Measurements from ENCODE around the gene DCDC1.

DCDC1 gene

DNA sequence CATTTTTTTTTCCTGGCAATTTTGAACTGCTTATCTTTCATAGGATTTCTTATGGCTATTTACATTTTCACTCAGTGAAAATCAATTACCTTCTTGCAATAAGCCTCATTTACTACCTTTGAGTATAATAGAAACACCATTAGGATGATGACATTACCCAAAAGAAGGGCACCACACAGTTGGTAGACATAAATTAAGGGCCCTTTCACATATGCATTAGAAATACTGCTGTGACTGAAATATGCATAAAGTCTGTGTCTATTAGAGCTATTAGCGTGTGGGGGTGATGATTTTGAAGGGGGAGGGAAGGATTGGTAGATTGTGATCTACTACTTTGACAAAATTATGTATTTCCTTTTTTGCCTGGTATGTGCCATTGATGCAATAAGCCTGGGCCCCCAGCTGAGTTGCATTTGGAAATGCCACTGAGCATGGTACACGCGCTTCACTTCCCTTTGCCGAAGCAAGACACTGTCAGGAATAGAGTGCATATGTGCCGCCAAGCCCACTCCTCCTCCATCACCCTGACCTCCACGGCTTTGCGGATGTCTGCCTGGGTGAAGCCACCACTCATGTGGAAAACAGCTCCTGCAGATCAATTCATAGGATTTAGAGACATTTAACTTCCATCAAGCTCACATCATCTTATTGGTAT, 339.3 kb downstream of the DCDC1 start:
- Histone ChIP-seq H2AFZ (ENCODE audit: low read depth, low read length) (no peak overlapping the region), H3K9me3 (ENCODE audit: low read length) (no peaks in the 10 kb centered on the region), H3K4me1 (ENCODE audit: insufficient read depth, low read length) (no peaks in the 10 kb centered on the region), H3K27me3 (ENCODE audit: insufficient read depth, low read length) (no peaks in the 10 kb centered on the region), H3K4me3 (ENCODE audit: low read length) (no peak overlapping the region), H3K36me3 (ENCODE audit: insufficient read depth, low read length) (no peaks in the 10 kb centered on the region)

DNA sequence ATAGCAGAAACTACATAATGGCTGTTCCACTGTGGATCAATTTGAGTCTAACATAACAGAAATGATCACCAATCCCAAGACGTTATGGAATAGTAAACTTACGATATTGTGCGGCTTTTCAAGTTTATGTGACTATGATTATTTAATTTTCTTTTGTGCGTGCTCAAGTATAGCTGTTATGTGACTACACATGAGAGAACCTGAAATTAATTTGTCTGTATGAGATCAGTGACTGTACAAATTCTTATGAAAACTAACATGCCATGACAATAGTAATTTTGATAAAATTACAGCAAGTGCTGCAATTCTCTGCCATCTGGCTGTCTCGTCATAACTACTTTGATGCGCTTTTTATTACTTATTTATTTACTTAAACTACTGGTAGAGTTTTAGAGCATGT, 343.2 kb downstream of the DCDC1 start:
- Histone ChIP-seq H3K36me3 (ENCODE audit: insufficient read depth, low read length) (no peaks in the 10 kb centered on the region), H3K27me3 (ENCODE audit: insufficient read depth, low read length) (no peaks in the 10 kb centered on the region), H3K9me3 (ENCODE audit: low read length) (no peaks in the 10 kb centered on the region), H2AFZ (ENCODE audit: low read depth, low read length) (no peak overlapping the region), H3K4me3 (ENCODE audit: low read length) (no peak overlapping the region), H3K4me1 (ENCODE audit: insufficient read depth, low read length) (no peaks in the 10 kb centered on the region)

- Histone ChIP-seq H3K27me3 (ENCODE audit: insufficient read depth, low read length) (no peaks in the 10 kb centered on the region), H3K9me3 (ENCODE audit: low read length) (no peaks in the 10 kb centered on the region), H3K4me1 (ENCODE audit: insufficient read depth, low read length) (no peaks in the 10 kb centered on the region), H2AFZ (ENCODE audit: low read depth, low read length) (no peak overlapping the region), H3K36me3 (ENCODE audit: insufficient read depth, low read length) (no peaks in the 10 kb centered on the region), H3K4me3 (ENCODE audit: low read length) (no peak overlapping the region)
Observed at GRCh38 chr11:31022080-31022479, 347.5 kb downstream of the DCDC1 start.

- Histone ChIP-seq H2AFZ (ENCODE audit: low read depth, low read length) (no peak overlapping the region), H3K4me3 (ENCODE audit: low read length) (no peak overlapping the region), H3K36me3 (ENCODE audit: insufficient read depth, low read length) (no peaks in the 10 kb centered on the region), H3K27me3 (ENCODE audit: insufficient read depth, low read length) (no peaks in the 10 kb centered on the region), H3K9me3 (ENCODE audit: low read length) (no peaks in the 10 kb centered on the region), H3K4me1 (ENCODE audit: insufficient read depth, low read length) (no peaks in the 10 kb centered on the region)
Observed at GRCh38 chr11:31019786-31020185, 349.8 kb downstream of the DCDC1 start.

GRCh38 chr11:31005202-31005601, 364.3 kb downstream of the DCDC1 start:
- no peaks in the 10 kb centered on the region for H3K9me3 ChIP-seq (ENCODE audit: low read length)
- no peak overlapping the region for H3K4me3 ChIP-seq (ENCODE audit: low read length)
- H3K27me3 ChIP-seq (ENCODE audit: insufficient read depth, low read length) = no peaks in the 10 kb centered on the region

DNA sequence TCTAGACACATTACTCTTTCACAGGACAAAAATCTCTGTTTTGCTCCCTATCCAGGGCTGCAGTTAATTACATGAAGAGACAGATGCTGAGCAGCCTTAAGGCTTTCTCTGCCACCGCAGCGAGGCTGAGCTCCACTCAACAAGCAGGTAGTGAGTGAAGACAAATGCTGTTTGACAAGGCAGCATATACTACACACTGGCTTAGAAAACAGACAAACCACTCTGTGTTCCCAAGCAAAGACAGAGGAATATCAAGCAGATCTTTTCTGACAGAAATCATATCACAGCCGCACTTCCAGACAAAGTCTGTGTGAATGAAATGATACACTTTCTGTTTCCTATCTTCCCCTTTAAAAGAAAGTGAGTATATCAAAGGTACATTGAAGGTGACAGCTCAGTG, 368.1 kb downstream of the DCDC1 start:
- H3K9me3 ChIP-seq (ENCODE audit: low read length) = no peaks in the 10 kb centered on the region
- H3K36me3 ChIP-seq (ENCODE audit: insufficient read depth, low read length) = no peaks in the 10 kb centered on the region
- no peak overlapping the region for H2AFZ ChIP-seq (ENCODE audit: low read depth, low read length)
- no peaks in the 10 kb centered on the region for H3K27me3 ChIP-seq (ENCODE audit: insufficient read depth, low read length)
- peaks cover 5% of the 10 kb centered on the region for H3K4me1 ChIP-seq (ENCODE audit: insufficient read depth, low read length)
- no peak overlapping the region for H3K4me3 ChIP-seq (ENCODE audit: low read length)

More at GRCh38 chr11:31005202-31005601, 364.3 kb downstream of the DCDC1 start:
- peaks cover 4% of the 10 kb centered on the region for H3K4me1 ChIP-seq (ENCODE audit: insufficient read depth, low read length)
- no peaks in the 10 kb centered on the region for H3K36me3 ChIP-seq (ENCODE audit: insufficient read depth, low read length)
- H2AFZ ChIP-seq (ENCODE audit: low read depth, low read length) = no peak overlapping the region

- H3K36me3 ChIP-seq (ENCODE audit: insufficient read depth, low read length) = no peaks in the 10 kb centered on the region
- no peak overlapping the region for H3K4me3 ChIP-seq (ENCODE audit: low read length)
Observed at GRCh38 chr11:31000381-31000780, 369.2 kb downstream of the DCDC1 start.

DNA sequence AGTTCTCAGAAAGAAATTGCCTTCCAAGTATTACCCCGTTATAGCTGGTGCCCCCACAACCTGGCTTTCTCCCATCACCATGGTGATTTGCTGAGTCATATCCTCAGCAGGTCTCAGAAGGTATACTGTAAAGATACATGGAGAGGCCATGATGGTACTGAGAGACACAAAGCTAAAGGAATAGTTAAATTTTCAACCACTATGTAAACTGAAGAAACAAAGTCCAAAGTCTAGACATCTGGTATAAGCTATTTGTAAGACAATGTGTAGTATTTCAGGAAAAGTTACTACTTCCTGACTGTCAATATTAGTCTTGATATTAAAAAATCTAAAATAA, 377.1 kb downstream of the DCDC1 start:
- no peaks in the 10 kb centered on the region for H3K4me1 ChIP-seq (ENCODE audit: insufficient read depth, low read length)
- no peaks in the 10 kb centered on the region for H3K9me3 ChIP-seq (ENCODE audit: low read length)
- H3K36me3 ChIP-seq (ENCODE audit: insufficient read depth, low read length) = no peaks in the 10 kb centered on the region
- no peak overlapping the region for H2AFZ ChIP-seq (ENCODE audit: low read depth, low read length)
- H3K4me3 ChIP-seq (ENCODE audit: low read length) = no peak overlapping the region
- H3K27me3 ChIP-seq (ENCODE audit: insufficient read depth, low read length) = no peaks in the 10 kb centered on the region

More at GRCh38 chr11:31000381-31000780, 369.2 kb downstream of the DCDC1 start:
- Histone ChIP-seq H3K27me3 (ENCODE audit: insufficient read depth, low read length) (no peaks in the 10 kb centered on the region), H3K4me1 (ENCODE audit: insufficient read depth, low read length) (peaks cover 5% of the 10 kb centered on the region), H3K9me3 (ENCODE audit: low read length) (no peaks in the 10 kb centered on the region), H2AFZ (ENCODE audit: low read depth, low read length) (no peak overlapping the region)

DNA sequence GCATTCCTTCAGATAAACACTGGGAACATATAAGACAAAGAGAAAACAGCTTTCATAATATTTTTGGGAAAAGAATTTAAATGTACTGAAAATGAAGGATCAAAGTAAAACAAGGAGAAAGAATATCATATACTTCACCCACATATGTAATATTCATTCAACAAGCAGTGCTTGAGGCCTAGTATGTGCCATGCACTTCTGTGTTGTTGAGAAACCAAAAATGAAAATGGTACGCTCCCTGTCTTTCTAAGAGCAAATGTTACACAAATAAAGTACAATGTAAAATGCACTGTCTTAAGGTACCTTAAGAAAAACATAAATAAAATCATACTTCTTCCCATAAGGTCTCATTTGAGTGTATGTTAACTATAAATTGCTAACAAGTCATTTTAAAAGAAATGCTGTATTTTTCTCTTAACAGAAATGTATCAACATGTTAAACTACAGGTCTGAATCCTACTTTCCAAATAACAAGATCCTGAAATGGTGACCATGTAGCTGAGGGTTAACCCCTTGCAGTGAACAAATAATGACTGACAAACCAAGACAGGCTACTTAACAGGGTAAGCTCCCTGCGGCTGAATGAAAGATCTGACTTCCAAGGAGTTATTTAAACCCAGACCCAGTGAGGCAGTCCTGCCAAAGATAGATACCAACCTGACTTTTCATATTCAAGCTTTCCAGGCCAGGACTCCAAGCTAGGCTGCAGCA, 377.6 kb downstream of the DCDC1 start:
- Histone ChIP-seq H3K36me3 (ENCODE audit: insufficient read depth, low read length) (no peaks in the 10 kb centered on the region), H2AFZ (ENCODE audit: low read depth, low read length) (no peak overlapping the region), H3K27me3 (ENCODE audit: insufficient read depth, low read length) (no peaks in the 10 kb centered on the region), H3K4me3 (ENCODE audit: low read length) (no peak overlapping the region), H3K9me3 (ENCODE audit: low read length) (no peaks in the 10 kb centered on the region), H3K4me1 (ENCODE audit: insufficient read depth, low read length) (no peaks in the 10 kb centered on the region)

GRCh38 chr11:30991376-30991775, 378.2 kb downstream of the DCDC1 start:
- Histone ChIP-seq H2AFZ (ENCODE audit: low read depth, low read length) (no peak overlapping the region), H3K4me1 (ENCODE audit: insufficient read depth, low read length) (no peaks in the 10 kb centered on the region), H3K36me3 (ENCODE audit: insufficient read depth, low read length) (no peaks in the 10 kb centered on the region), H3K9me3 (ENCODE audit: low read length) (no peaks in the 10 kb centered on the region), H3K27me3 (ENCODE audit: insufficient read depth, low read length) (no peaks in the 10 kb centered on the region), H3K4me3 (ENCODE audit: low read length) (no peak overlapping the region)

DNA sequence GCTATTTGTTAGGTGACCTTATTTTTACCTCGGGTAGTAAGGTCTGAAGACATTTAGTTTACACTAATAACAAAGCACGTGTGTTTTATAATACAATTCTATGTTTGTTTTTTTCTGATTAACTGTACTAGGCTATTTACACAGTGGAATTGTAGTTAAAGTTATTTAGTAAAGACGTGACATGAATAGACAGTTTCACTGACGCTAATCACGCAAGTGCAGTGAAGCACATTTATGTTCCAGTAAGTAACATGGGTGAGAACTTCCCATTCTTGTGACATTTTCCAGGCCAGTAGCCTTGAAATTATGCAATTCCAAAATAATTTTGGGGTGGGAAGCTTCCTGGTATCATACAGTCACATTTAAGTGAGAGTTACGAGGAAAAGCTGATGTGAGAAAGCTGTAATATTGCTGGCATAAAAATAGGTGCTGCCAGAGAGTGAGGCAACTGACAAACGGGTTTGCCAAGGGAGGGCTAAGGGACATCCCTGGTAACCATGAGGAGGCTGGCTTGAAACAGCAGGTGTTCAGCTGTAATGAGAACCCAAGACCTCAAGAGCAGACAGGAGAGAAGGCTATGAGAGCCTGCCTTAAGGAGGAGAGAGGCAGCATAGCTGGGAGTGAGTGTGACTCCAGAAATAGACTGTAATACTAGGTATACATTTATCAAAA, 378.8 kb downstream of the DCDC1 start:
- no peak overlapping the region for H2AFZ ChIP-seq (ENCODE audit: low read depth, low read length)
- H3K9me3 ChIP-seq (ENCODE audit: low read length) = no peaks in the 10 kb centered on the region
- H3K36me3 ChIP-seq (ENCODE audit: insufficient read depth, low read length) = no peaks in the 10 kb centered on the region
- no peak overlapping the region for H3K4me3 ChIP-seq (ENCODE audit: low read length)
- no peaks in the 10 kb centered on the region for H3K27me3 ChIP-seq (ENCODE audit: insufficient read depth, low read length)
- no peaks in the 10 kb centered on the region for H3K4me1 ChIP-seq (ENCODE audit: insufficient read depth, low read length)

DNA sequence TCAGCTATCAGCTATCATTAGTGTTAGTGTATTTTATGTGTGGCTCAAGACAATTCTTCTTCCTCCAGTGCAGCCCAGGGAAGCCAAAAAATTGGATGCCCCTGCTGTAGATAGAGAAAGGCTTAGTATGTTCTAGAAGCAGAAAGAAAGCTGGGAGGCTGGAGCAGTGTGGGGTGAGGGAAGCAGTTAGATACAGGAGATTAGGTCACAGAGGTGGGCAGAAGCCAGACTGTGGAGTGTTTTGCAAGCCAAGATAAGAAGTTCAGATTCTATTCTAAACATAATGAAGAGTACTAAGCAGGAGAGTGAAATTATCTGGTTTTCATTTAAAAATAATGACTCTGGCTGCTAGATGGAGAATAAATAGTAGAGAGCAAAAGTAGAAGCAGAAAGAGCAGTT, 381.7 kb downstream of the DCDC1 start:
- Histone ChIP-seq H3K4me1 (ENCODE audit: insufficient read depth, low read length) (peaks cover 14% of the 10 kb centered on the region), H3K4me3 (ENCODE audit: low read length) (no peak overlapping the region), H3K27me3 (ENCODE audit: insufficient read depth, low read length) (no peaks in the 10 kb centered on the region), H3K36me3 (ENCODE audit: insufficient read depth, low read length) (no peaks in the 10 kb centered on the region), H3K9me3 (ENCODE audit: low read length) (no peaks in the 10 kb centered on the region), H2AFZ (ENCODE audit: low read depth, low read length) (no peak overlapping the region)

GRCh38 chr11:30985536-30985935, 384.0 kb downstream of the DCDC1 start:
- Histone ChIP-seq H3K36me3 (ENCODE audit: insufficient read depth, low read length) (no peaks in the 10 kb centered on the region), H3K9me3 (ENCODE audit: low read length) (no peaks in the 10 kb centered on the region), H3K4me3 (ENCODE audit: low read length) (no peak overlapping the region), H3K27me3 (ENCODE audit: insufficient read depth, low read length) (no peaks in the 10 kb centered on the region), H3K4me1 (ENCODE audit: insufficient read depth, low read length) (peaks cover 14% of the 10 kb centered on the region), H2AFZ (ENCODE audit: low read depth, low read length) (no peak overlapping the region)

Data from neuron (in vitro differentiated cells).